Neural cell (in vitro differentiated cells): ENCODE measurements around the gene PMIS2. TPM values are rescaled to one million over a fixed set of nuclear protein-coding genes. Genes with fewer than 3 reads are reported as not detected.

Source experiments
- H2AFZ ChIP-seq: fragments of 200-600, 300-800 bp; sonication (generic), shearing (Covaris generic); 2 replicates; pipeline ENCODE4 v1.6.0; 2014; ENCODE audit warnings: low read depth, mild to moderate bottlenecking, antibody characterized with exemption, low read length, moderate library complexity
- H3F3A ChIP-seq: fragments of 200-600 bp; shearing (Covaris generic); 2 replicates; pipeline ENCODE4 v1.6.1; 2016; ENCODE audit warnings: mild to moderate bottlenecking, moderate library complexity, mixed read lengths, antibody characterized with exemption, low read length; ENCODE audit not compliant: insufficient read depth, poor library complexity, severe bottlenecking
- H3K27ac ChIP-seq: fragments of 200-600, 300-800 bp; sonication (generic), shearing (Covaris generic); 2 replicates; pipeline ENCODE4 v1.5.1; 2014; ENCODE audit warnings: mild to moderate bottlenecking, low read length, moderate library complexity
- H3K27me3 ChIP-seq: fragments of 300-800, 200-600 bp; sonication (generic), shearing (Covaris generic); 2 replicates; pipeline ENCODE4 v1.6.0; 2014; ENCODE audit warnings: mild to moderate bottlenecking, low read depth, low read length, moderate library complexity; ENCODE audit not compliant: insufficient read depth
- H3K36me3 ChIP-seq: fragments of 300-800, 200-600 bp; sonication (generic), shearing (Covaris generic); 2 replicates; pipeline ENCODE4 v1.5.1; 2014; ENCODE audit warnings: mild to moderate bottlenecking, antibody characterized with exemption, low read length, moderate library complexity; ENCODE audit not compliant: insufficient read depth
- H3K4me2 ChIP-seq: fragments of 300-800, 200-600 bp; sonication (generic), shearing (Covaris generic); 2 replicates; pipeline ENCODE4 v1.6.0; 2014; ENCODE audit warnings: mild to moderate bottlenecking, low read length
- H3K4me3 ChIP-seq: fragments of 300-800, 200-600 bp; sonication (generic), shearing (Covaris generic); 2 replicates; pipeline ENCODE4 v1.5.1; 2014; ENCODE audit warnings: mild to moderate bottlenecking, low read length, moderate library complexity
- H3K79me2 ChIP-seq: fragments of 200-600 bp; shearing (Covaris generic); replicated peaks from 2 replicates; pipeline ENCODE4 v1.6.0; 2014; ENCODE audit warnings: mild to moderate bottlenecking, low read length, moderate library complexity; ENCODE audit not compliant: insufficient read depth
- H3K9ac ChIP-seq: fragments of 300-800, 200-600 bp; sonication (generic), shearing (Covaris generic); 2 replicates; pipeline ENCODE4 v1.6.1; 2016; ENCODE audit warnings: mild to moderate bottlenecking, low read length, mixed read lengths
- H3K9me2 ChIP-seq: fragments of 200-600 bp; shearing (Covaris generic); 2 replicates; pipeline ENCODE4 v1.6.1; 2016; ENCODE audit warnings: mild to moderate bottlenecking, low read length, mixed read lengths; ENCODE audit not compliant: insufficient read depth
- H3K9me3 ChIP-seq: fragments of 200-600, 300-800 bp; sonication (generic), shearing (Covaris generic); 2 replicates; pipeline ENCODE4 v1.6.1; 2016; ENCODE audit warnings: mild to moderate bottlenecking, mixed run types, low read length, moderate library complexity, mixed read lengths
- H4K20me1 ChIP-seq: fragments of 200-600 bp; shearing (Covaris generic); 2 replicates; pipeline ENCODE4 v1.6.1; 2016; ENCODE audit warnings: mild to moderate bottlenecking, mixed run types; ENCODE audit not compliant: insufficient read depth
- CTCF ChIP-seq: fragments of 450-650 bp; IDR thresholded peaks from 2 replicates; pipeline ENCODE4 v1.5.1; 2014; ENCODE audit warnings: antibody characterized with exemption, mild to moderate bottlenecking, moderate library complexity; ENCODE audit not compliant: poor library complexity, severe bottlenecking
- EP300 ChIP-seq: fragments of 450-650 bp; conservative IDR thresholded peaks from 2 replicates; pipeline ENCODE4 v1.6.1; 2014; ENCODE audit warnings: antibody characterized with exemption, mild to moderate bottlenecking, moderate library complexity; ENCODE audit not compliant: poor library complexity, severe bottlenecking
- EZH2 ChIP-seq: fragments of 200-600, 300-800 bp; shearing (Covaris generic), sonication (generic); IDR thresholded peaks from 2 replicates; pipeline ENCODE4 v1.6.1; 2014; ENCODE audit warnings: antibody characterized with exemption, low read length, borderline replicate concordance, mild to moderate bottlenecking; ENCODE audit not compliant: insufficient read depth, poor library complexity, severe bottlenecking
- MXI1 ChIP-seq: fragments of 450-650 bp; conservative IDR thresholded peaks from 2 replicates; pipeline ENCODE4 v1.6.1; 2014; ENCODE audit warnings: antibody characterized with exemption, mild to moderate bottlenecking; ENCODE audit not compliant: poor library complexity, severe bottlenecking
- POLR2AphosphoS5 ChIP-seq: IDR thresholded peaks from 2 replicates; pipeline ENCODE4 v1.6.1; 2012
- RAD21 ChIP-seq: fragments of 450-650 bp; conservative IDR thresholded peaks from 2 replicates; pipeline ENCODE4 v1.6.1; 2014; ENCODE audit warnings: antibody characterized with exemption, mild to moderate bottlenecking, moderate library complexity
- REST ChIP-seq: IDR thresholded peaks from 2 replicates; pipeline ENCODE4 v1.6.1; 2012; ENCODE audit warnings: borderline replicate concordance
- SMC3 ChIP-seq: fragments of 450-650 bp; conservative IDR thresholded peaks from 2 replicates; pipeline ENCODE4 v1.6.1; 2014; ENCODE audit warnings: antibody characterized with exemption, mild to moderate bottlenecking, moderate library complexity; ENCODE audit not compliant: poor library complexity
- TAF1 ChIP-seq: IDR thresholded peaks from 2 replicates; pipeline ENCODE4 v1.6.1; 2012; ENCODE audit warnings: low read depth
- polyA plus RNA-seq: library from polyadenylated mRNA; depleted of rRNA; stranded (reverse); fragments of >200 nt; gene quantifications from 2 replicates; pipeline ENCODE4 v1.2.3, GENCODE V29; 2014

Gene PMIS2
- polyA plus RNA-seq, 1 donor from 2014 or later = not detected

- no peaks in the 10 kb centered on the region for H3K9me2 ChIP-seq
- no peaks in the 10 kb centered on the region for H3F3A ChIP-seq
- no peaks in the 10 kb centered on the region for H3K36me3 ChIP-seq
- H3K27ac ChIP-seq = no peak overlapping the region
- no peaks in the 10 kb centered on the region for H3K9me3 ChIP-seq
- no peaks in the 10 kb centered on the region for H4K20me1 ChIP-seq
- no peak overlapping the region for H2AFZ ChIP-seq
- H3K4me3 ChIP-seq = no peak overlapping the region
- peaks cover 30% of the 10 kb centered on the region for H3K27me3 ChIP-seq
- TF ChIP-seq POLR2AphosphoS5 = no peak
- TF ChIP-seq MXI1 = no peak
- no peak for TF ChIP-seq EP300
- TF ChIP-seq REST = no peak
- TF ChIP-seq TAF1 = no peak
- no peak for TF ChIP-seq CTCF
- TF ChIP-seq RAD21 = no peak
- TF ChIP-seq SMC3 = no peak
- TF ChIP-seq EZH2 = no peak
- no peak overlapping the region for H3K4me2 ChIP-seq
- no peak overlapping the region for H3K9ac ChIP-seq
- no peaks in the 10 kb centered on the region for H3K79me2 ChIP-seq
Measured at GRCh38 chr19:35559781-35560180, 26.2 kb upstream of the PMIS2 start.

- no peaks in the 10 kb centered on the region for H3K36me3 ChIP-seq
- H3K79me2 ChIP-seq = no peaks in the 10 kb centered on the region
- H3F3A ChIP-seq = no peaks in the 10 kb centered on the region
- no peak overlapping the region for H3K27ac ChIP-seq
- no peak overlapping the region for H3K4me2 ChIP-seq
- H3K4me3 ChIP-seq = no peak overlapping the region
- no peak for TF ChIP-seq EZH2
- no peak for TF ChIP-seq REST
- TF ChIP-seq CTCF = no peak
- no peak for TF ChIP-seq POLR2AphosphoS5
- no peak for TF ChIP-seq EP300
- no peak for TF ChIP-seq TAF1
- TF ChIP-seq MXI1 = no peak
- TF ChIP-seq SMC3 = no peak
- no peak for TF ChIP-seq RAD21
- H4K20me1 ChIP-seq = no peaks in the 10 kb centered on the region
- H3K9me3 ChIP-seq = no peaks in the 10 kb centered on the region
- H3K27me3 ChIP-seq = peaks cover 30% of the 10 kb centered on the region
- H3K9me2 ChIP-seq = no peaks in the 10 kb centered on the region
- no peak overlapping the region for H2AFZ ChIP-seq
- H3K9ac ChIP-seq = no peak overlapping the region
Measured at GRCh38 chr19:35560271-35560670, 25.7 kb upstream of the PMIS2 start.
